ENCODE results near the gene CRYM. TPM values are rescaled to one million over a fixed set of nuclear protein-coding genes. Genes with fewer than 3 reads are reported as not detected.
"Not testable (repeated sequence)": the region's sequence is repeated elsewhere in the genome, so short reads cannot be mapped to it uniquely, and the experiment has no call there.

The CRYM gene
- total RNA-seq, 2 experiments from 2014 or later = not detected

- intact Hi-C loops (cut with micrococcal nuclease) = no loop called here
- H3K4me1 Mint-ChIP-seq (ENCODE audit: low read depth) = no peaks in the 10 kb centered on the region
- no peak for ATAC-seq
- H3K27ac Mint-ChIP-seq = no peak overlapping the region
- DNase-seq = no peak
- H3K36me3 Mint-ChIP-seq (ENCODE audit: low read depth) = no peaks in the 10 kb centered on the region
- POLR2A ChIA-PET = no interaction called here
- CTCF ChIA-PET = interaction anchor here (1.0 kb wide), 1 partner anchor 22 kb away, joined by 3 read pairs; no protein-coding TSS in a partner anchor
- no peaks in the 10 kb centered on the region for H3K9me3 Mint-ChIP-seq
- H3K4me3 Mint-ChIP-seq = no peak overlapping the region
- peaks cover 13% of the 10 kb centered on the region for H3K27me3 Mint-ChIP-seq
- no peak for TF ChIP-seq CTCF (IDR thresholded peaks at IDR 0.05)
These were observed 21.5 kb downstream of the CRYM start for GRCh38 chr16:21256636-21257035.

GRCh38 chr16:21253470-21253869, 24.6 kb downstream of the CRYM start:
- POLR2A ChIA-PET = no interaction called here
- no peak for ATAC-seq

DNA sequence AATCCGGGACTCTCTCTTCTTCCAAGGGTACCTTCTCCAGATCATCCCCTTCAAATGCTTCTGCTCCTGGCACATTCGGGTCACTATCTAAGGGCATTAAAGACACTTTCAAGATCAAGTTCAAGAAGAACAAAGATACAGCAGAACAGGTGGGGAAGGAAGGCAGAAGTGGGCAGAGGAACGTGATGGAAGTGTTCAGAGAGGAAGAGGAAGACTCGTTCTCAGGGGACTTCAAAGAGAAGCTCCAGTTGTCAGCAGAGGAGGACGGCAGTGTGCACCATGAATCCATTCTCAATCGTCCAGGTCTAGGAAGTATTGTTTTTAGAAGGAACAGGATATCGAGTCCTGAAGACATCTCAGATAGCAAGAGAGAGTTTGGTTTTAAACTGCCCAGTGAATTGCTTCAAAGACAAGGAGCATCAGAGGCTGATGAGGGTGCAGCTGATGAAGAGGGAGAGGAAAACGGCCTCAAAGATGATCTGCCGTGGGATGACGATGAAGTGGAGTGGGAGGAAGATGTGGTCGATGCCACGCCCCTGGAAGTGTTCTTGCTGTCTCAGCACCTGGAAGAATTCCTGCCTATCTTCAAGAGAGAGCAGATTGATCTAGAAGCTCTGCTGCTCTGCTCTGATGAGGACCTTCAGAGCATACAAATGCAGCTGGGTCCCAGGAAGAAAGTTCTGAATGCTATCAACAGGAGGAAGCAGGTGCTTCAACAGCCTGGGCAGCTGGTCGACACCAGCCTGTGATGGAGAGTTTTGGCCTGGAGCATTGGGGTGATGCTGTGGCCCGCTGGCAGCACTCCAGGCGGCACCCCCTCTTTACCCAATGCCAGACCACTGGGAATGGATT, 27.8 kb downstream of the CRYM start:
- Mint-ChIP-seq H3K36me3 (ENCODE audit: low read depth) (no peaks in the 10 kb centered on the region), H3K9me3 (no peaks in the 10 kb centered on the region)
- CTCF ChIA-PET = interaction anchor here (1.1 kb wide), 1 partner anchor 21 kb away, joined by 3 read pairs; no protein-coding TSS in a partner anchor

More at GRCh38 chr16:21253470-21253869, 24.6 kb downstream of the CRYM start:
- Mint-ChIP-seq H3K4me1 (ENCODE audit: low read depth) (no peaks in the 10 kb centered on the region), H3K9me3 (no peaks in the 10 kb centered on the region), H3K4me3 (no peak overlapping the region), H3K27ac (no peak overlapping the region), H3K27me3 (peaks cover 9% of the 10 kb centered on the region), H3K36me3 (ENCODE audit: low read depth) (no peaks in the 10 kb centered on the region)
- no peak for DNase-seq
- CTCF ChIA-PET = no interaction called here
- no peak for TF ChIP-seq CTCF (IDR thresholded peaks at IDR 0.05)
- intact Hi-C loops (cut with micrococcal nuclease) = no loop called here

DNA sequence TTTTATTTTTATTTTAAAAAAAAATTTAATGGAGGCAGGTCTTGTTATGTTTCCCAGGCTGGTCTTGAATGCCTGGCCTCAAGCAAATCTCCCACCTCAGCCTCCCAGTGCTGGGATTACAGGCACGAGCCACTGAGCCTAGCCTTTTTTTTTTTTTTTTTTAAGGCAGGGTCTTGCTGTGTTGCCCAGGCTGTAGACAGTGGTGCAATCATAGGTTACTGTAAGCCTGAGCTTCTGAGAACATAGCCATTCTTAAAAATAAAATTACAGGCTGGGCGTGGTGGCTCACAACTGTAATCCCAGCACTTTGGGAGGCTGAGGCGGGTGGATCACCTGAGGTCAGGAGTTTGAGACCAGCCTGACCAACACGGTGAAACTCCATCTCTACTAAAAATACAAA, 29.9 kb downstream of the CRYM start:
- H3K27me3 Mint-ChIP-seq; CTCF ChIA-PET; H3K9me3 Mint-ChIP-seq; H3K4me3 Mint-ChIP-seq; H3K27ac Mint-ChIP-seq; DNase-seq; ATAC-seq; H3K36me3 Mint-ChIP-seq (ENCODE audit: low read depth); H3K4me1 Mint-ChIP-seq (ENCODE audit: low read depth); POLR2A ChIA-PET: not testable (repeated sequence)
- intact Hi-C loops (cut with micrococcal nuclease) = loop anchor here (10.0 kb wide), 1 partner anchor 57 kb away; no protein-coding TSS in a partner anchor

More for the DNA sequence above, 27.8 kb downstream of the CRYM start:
- Mint-ChIP-seq H3K4me3 (no peak overlapping the region), H3K27ac (no peak overlapping the region), H3K27me3 (peaks cover 6% of the 10 kb centered on the region), H3K4me1 (ENCODE audit: low read depth) (no peaks in the 10 kb centered on the region)
- DNase-seq (no peak), ATAC-seq (no peak)
- no peak for TF ChIP-seq CTCF (IDR thresholded peaks at IDR 0.05)
- intact Hi-C loops (cut with micrococcal nuclease) = no loop called here
- POLR2A ChIA-PET = no interaction called here

GRCh38 chr16:21244518-21245215, 33.4 kb downstream of the CRYM start:
- Mint-ChIP-seq H3K36me3 (ENCODE audit: low read depth) (no peaks in the 10 kb centered on the region), H3K4me3 (no peak overlapping the region), H3K9me3 (no peaks in the 10 kb centered on the region), H3K4me1 (ENCODE audit: low read depth) (no peaks in the 10 kb centered on the region), H3K27ac (no peak overlapping the region), H3K27me3 (peaks cover 12% of the 10 kb centered on the region)
- intact Hi-C loops (cut with micrococcal nuclease) = loop anchor here (10.0 kb wide), 1 partner anchor 60 kb away; no protein-coding TSS in a partner anchor
- POLR2A ChIA-PET = no interaction called here
- TF ChIP-seq CTCF (IDR thresholded peaks at IDR 0.05) = no peak
- ATAC-seq (no peak), DNase-seq (no peak)
- CTCF ChIA-PET = no interaction called here
